GM21717 (cell line): Measurements from ENCODE around the gene DNAJC11.

Experiments
- ATAC-seq: cut with Tn5 transposase; IDR thresholded peaks from one replicate; pipeline ENCODE4 v1.9.1; 2021; ENCODE audit warnings: mild to moderate bottlenecking, moderate library complexity; ENCODE audit not compliant: unreplicated experiment

DNAJC11 gene

GRCh38 chr1:6627031-6627430 lies 74.6 kb downstream of the DNAJC11 start:
- no peak for ATAC-seq

GRCh38 chr1:6625584-6626149 lies 75.9 kb downstream of the DNAJC11 start:
- ATAC-seq: peak; percentile 17

- ATAC-seq: peak; percentile 72
Observed at GRCh38 chr1:6624710-6625583, 76.7 kb downstream of the DNAJC11 start, which contains the start of gene THAP3. Gene THAP3 (plus strand): TSS chr1:6624868. CDS start chr1:6625219, 351 bp downstream.

GRCh38 chr1:6623269-6623965 lies 78.2 kb downstream of the DNAJC11 start:
- ATAC-seq: no peak

DNA sequence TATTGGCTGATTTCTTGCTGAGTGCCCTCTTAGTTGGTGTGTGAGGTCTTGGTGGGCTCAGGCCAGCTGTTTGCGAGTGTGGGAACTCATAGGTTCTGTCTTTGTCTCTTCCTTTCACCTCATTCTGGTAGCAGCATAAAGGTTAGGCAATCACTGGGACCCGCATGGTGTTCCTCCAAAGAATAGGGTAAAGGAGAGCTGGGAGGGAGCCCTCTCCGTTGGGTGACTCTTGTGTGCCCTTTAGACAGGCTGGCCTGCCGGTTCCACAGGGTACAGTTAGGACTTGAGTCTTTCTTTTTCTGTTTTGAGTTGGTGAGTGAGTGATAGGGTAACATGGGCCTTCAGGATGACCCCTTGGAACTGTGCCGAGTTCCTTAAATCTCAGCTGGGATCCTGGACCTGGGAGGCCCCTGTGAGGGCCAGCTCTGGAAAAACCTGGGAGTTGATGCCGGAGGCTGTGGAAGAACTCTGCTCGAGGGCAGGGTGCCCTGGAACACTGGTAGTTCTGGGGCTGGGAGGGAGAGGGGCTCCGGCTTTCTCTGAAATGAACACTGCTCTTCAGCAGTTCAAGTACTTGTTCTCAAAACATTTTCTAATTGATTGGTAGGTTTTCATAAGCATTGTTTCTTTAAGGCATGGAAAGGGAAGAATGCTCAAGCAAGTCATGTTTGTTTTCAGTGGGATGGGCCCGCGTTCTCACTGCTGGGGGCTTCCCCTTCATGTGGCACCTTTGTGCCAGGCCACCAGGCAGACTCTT lies 79.0 kb downstream of the DNAJC11 start:
- no peak for ATAC-seq

GRCh38 chr1:6621429-6622391 lies 79.9 kb downstream of the DNAJC11 start:
- ATAC-seq: no peak

DNA sequence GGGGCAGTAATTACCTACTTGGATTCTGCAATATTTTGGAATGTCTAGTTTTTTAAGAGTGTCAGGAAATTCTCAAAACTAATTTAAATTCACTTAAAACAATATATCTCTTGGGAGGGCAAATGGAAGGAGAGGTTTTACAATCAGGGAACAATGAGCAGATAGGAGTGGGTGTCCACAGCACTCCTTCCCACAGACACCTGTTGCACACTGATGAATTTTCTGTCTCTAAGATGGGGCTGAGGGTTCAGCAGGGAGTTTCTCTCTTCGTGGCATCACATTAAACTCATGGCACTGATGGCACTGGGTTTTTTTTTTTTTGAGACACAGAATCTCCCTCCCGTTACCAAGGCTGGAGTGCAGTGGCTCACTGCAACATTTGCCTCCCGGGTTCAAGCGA lies 82.6 kb downstream of the DNAJC11 start:
- ATAC-seq: no peak

DNA sequence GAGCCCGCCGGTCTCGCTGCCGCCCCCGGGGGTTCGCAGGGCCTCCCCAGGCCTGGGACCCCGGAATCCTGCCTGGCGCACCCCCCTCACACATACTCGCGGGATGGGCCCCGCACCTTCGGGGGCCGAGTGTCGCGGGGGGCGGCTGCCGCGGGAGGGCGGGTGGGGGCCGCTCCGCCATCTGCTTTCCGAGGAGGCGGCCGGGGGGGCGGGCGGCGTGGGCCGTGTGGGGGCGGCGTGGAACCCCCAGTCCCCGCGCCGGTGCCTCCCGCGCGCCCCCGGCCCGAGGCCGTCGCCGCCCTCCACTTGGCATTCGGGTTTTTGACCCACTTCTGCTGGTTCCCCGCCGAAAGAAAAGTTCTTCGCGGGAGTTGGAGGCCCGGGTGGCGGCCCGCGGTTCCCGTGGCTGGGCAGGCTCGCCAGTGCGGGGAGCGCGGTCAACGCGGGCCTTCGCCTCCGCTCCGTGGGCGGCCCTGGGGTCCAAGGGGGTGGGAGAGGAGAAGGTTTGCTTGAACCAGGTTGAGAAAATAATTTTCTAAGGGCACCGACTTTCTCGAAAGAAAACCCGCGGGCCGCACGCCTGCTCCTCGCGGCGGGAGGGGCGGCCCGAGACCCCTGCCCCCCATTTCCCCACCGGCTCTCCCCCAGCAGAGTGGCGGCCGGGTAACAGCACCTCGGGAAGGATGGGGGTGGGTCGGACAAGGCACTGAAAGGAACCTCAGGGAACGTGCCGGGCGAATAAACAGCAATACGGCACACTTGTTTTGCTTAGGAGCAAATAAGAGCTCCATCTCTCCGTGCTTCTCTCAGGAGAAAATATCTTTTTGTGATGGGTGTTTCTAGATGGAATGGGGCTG lies 86.5 kb downstream of the DNAJC11 start:
- no peak for ATAC-seq

DNA sequence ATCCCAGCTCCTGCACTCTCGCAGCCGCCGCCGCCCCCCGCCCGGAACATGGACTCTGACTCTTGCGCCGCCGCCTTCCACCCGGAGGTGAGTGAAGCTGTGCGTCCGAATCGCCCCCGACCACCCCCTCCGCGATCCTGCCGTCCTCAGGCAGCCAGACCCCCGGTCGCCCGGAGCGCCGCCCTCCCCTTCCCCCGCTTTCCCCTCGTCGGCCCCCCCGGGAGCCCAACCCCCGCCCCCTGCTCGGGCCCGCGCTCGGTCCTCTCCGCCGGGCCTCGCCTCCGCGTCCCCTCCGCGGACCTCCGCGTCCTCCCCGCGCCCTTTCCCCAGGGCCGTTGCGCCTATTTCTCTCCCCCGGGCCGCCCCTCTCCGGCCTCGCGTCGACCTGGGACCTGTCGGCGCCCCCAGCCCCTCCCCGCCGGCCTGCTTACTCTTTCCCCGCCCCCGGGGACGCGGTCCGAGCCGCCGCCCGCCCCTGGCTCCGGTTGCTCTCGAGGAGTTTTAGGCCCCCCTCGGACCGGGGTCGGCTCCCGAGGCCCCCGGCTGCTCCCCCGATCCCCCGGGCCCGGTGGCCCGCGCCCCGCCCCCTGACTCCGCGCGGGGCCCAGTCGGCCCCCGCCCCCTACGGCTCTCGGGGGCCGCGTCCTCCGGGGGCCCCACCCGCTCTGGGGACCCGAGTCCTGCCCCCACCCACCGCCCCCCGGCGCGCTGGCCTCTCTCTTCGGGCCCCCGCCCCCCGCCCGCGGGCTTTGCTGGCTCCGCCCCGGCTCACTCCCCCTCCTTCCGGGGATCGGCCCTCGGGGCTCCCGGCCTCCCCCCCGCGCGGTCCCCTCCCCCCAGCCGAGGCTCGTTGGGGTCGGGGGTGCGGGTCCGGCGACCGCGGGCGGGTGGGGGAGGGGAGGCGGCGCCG lies 87.3 kb downstream of the DNAJC11 start:
- no peak for ATAC-seq

- ATAC-seq: peak; percentile 87
Observed at GRCh38 chr1:6613361-6614018, 88.1 kb downstream of the DNAJC11 start, which contains the start of gene PHF13. Gene PHF13 (plus strand): TSS chr1:6613731. CDS start chr1:6614067, 336 bp downstream.

DNA sequence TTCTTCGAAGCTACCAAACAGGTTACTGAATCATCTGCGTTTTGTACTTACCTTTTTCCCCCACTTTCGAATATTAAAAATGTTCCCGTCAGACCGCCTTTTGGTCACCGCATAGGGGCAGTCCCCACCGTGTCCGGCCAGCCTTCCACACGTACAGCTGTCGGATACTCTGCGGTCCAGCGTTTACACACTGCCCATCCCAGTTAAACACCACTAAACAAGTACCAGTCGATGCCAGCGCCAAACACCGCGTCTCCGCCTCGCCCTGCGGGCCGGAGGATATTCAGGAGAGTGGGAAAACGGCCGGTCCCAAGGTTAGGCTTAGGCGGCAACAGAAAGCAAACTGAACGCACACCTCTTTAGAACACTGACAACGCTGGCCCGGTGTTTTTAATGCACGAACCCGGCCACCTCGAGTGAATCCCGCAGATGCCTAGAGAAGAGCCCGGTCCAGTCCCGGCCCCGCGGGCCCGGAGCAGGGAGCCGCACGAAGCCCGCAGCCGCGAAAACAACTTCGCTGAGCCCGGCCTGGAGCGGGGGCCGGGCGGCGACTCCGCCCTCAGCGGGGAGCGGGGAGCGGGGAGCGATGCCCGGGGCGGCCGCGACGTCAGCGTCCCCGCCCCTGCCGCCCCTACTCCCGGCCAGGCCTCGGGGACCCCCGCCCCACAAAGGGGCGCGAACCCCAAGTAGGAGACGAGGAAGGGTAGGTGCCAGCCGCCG lies 88.8 kb downstream of the DNAJC11 start:
- peak; percentile 27 for ATAC-seq

DNA sequence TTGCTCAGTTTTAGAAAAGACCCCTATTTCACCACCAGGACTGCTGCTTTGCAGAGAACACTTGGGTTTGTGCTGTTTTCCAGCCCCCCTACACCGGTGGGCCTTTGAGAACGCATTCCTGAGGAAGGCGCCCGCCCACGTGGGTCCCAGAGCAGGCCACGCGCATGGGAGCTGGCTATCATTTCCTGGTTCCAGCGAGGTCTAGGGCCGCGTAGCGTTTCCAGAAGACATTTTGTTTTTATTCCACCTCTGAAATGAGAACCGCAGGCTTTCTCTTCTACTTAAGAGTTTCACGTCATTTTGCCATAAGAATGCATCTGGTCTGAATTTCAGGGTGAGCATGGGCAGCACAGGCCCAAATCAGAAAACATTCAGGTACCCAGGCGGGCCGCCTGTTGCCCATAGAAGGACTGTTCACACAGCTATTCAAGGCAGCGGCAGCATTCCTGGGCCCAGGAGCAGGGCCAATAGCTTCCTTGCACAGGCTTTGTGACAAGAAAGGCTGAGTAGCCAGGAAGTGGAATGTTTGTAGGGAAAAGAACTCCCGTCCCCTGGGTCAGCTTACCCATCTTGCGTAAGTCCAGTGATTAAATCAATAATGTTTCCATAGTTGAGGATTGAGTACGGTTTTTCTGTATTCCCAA lies 97.6 kb downstream of the DNAJC11 start:
- no peak for ATAC-seq

DNA sequence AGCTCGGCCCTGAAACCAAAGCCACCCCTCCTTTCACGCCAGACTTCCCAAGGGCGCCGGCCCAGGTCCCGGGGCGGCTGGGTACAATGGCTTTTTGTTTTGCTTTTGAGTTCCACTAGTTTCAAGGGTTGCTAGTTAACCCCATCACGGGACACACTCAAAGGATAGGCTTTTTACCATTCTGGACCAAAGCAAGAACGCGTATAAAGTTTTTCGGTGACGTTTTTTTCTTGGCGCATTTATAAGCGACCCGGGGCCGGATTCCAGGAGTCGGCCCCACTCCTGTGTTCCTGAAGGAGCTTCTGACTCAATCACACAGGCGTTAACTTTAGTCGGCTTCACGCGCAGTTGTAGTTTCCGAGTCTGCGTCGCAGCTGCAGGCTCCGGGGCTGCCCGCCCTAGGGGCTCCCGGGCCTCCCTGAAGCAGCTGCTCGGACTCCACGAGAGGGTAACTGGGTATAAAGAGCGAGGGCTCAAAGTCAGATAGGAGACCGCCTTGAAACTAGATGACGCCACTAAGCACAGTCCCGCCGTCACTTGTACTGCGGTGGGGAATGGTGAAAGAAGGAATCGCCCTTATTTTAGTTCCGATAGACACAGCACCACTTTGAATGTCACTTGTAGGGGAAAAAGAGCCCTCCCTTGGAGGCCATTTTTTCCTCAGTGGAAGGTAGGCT lies 98.2 kb downstream of the DNAJC11 start:
- peak; percentile 24 for ATAC-seq

- peak; percentile 46 for ATAC-seq
Observed at GRCh38 chr1:6602669-6603237, 98.9 kb downstream of the DNAJC11 start, which contains the start of gene KLHL21. Gene KLHL21 (minus strand): TSS chr1:6602869. CDS start chr1:6602817, 52 bp downstream.
